K562 (cell line): ENCODE measurements around the gene OR10J5. TPM values are rescaled to one million over a fixed set of nuclear protein-coding genes. Genes with fewer than 3 reads are reported as not detected.
"Not testable (repeated sequence)": the region's sequence is repeated elsewhere in the genome, so short reads cannot be mapped to it uniquely, and the experiment has no call there.

Source experiments
- ATAC-seq: fragments of 200-7000 bp; cut with Tn5 transposase; 3 replicates; pipeline ENCODE4 v1.9.1; 2020; ENCODE audit warnings: moderate library complexity
- BruUV-seq: library from RNA; stranded (reverse); fragments of 400-500 nt; replicated peaks from 2 replicates; lab custom pipeline; 2021; lab: Mats Ljungman, UMichigan
- CTCF ChIA-PET: fragments of 300-600 bp; formaldehyde crosslinking; extraction: SDS; loops from one replicate; lab custom pipeline; 2021; ENCODE audit warnings: low intra/inter-chr PET ratio; lab: Yijun Ruan, JAX
- POLR2A ChIA-PET: fragments of 300-600, 350-650 bp; sonication (Branson Sonifier 250); formaldehyde crosslinking; extraction: SDS; loops from one replicate; lab custom pipeline; 2021; ENCODE audit warnings: antibody characterized with exemption, inconsistent platforms; lab: Yijun Ruan, JAX
- DNase-seq, 4 experiments: peaks; one replicate each; pipeline versions ENCODE4 v3.0.0 to v3.0.0-alpha.2; 2011 to 2018; ENCODE audit warnings: low spot score in 3 of 4, mixed read lengths in 3 of 4; ENCODE audit errors: extremely low read depth in 1 of 4
- FAIRE-seq: peaks from 2 replicates; lab custom pipeline; 2011; peaks lifted over from hg19 to GRCh38; lab: Jason Lieb, UNC
- H2AFZ ChIP-seq: 2 replicates; pipeline ENCODE4 v1.6.0; 2011; ENCODE audit warnings: low read depth, low read length, control low read depth, inconsistent platforms
- H3K27ac ChIP-seq: fragments of 200-600 bp; 3 replicates; pipeline ENCODE4 v1.8.0; 2011; ENCODE audit warnings: low read depth, mild to moderate bottlenecking, control low read depth, inconsistent platforms, low read length, moderate library complexity, mixed read lengths; ENCODE audit errors: extremely low read depth
- H3K27me3 ChIP-seq, 2 experiments: fragments of 300-600 bp in 1 of 2; 2 replicates in 1 of 2; 3 replicates in 1 of 2; pipeline versions ENCODE4 v1.6.0 to v1.8.0; 2011; ENCODE audit warnings: inconsistent platforms in 2 of 2, low read length in 2 of 2, mild to moderate bottlenecking in 1 of 2, mixed read lengths in 1 of 2, moderate library complexity in 1 of 2; ENCODE audit not compliant: control insufficient read depth in 2 of 2, insufficient read depth in 2 of 2
- H3K36me3 ChIP-seq: fragments of 300-600 bp; 3 replicates; pipeline ENCODE4 v1.8.0; 2011; ENCODE audit warnings: mild to moderate bottlenecking, low read length, inconsistent platforms; ENCODE audit not compliant: control insufficient read depth, insufficient read depth
- H3K4me1 ChIP-seq, 2 experiments: fragments of 200-600 bp in 1 of 2; replicated peaks in 1 of 2; 2 replicates in 1 of 2; 3 replicates in 1 of 2; pipeline versions ENCODE4 v1.5.1 to v1.8.0; 2011; ENCODE audit warnings: inconsistent platforms in 2 of 2, low read length in 2 of 2, mild to moderate bottlenecking in 1 of 2, mixed read lengths in 1 of 2, moderate library complexity in 1 of 2; ENCODE audit not compliant: control insufficient read depth in 2 of 2, insufficient read depth in 2 of 2
- H3K4me2 ChIP-seq: 2 replicates; pipeline ENCODE4 v1.6.1; 2011; ENCODE audit warnings: low read length, control low read depth, inconsistent platforms, mixed read lengths; ENCODE audit not compliant: insufficient read depth
- H3K4me3 ChIP-seq: fragments of 200-600 bp; sonication (generic), shearing (Covaris generic); 2 replicates; pipeline ENCODE4 v1.5.1; 2016; ENCODE audit warnings: control low read depth, inconsistent platforms
- H3K79me2 ChIP-seq: fragments of 200-600 bp; 3 replicates; pipeline ENCODE4 v1.8.0; 2011; ENCODE audit warnings: low read length, inconsistent platforms; ENCODE audit not compliant: control insufficient read depth, insufficient read depth
- H3K9ac ChIP-seq, 2 experiments: 2 replicates each; pipeline versions ENCODE4 v1.6.0 to v1.6.1; 2011; ENCODE audit warnings: low read depth in 2 of 2, low read length in 2 of 2, control low read depth in 1 of 2, inconsistent platforms in 1 of 2, mild to moderate bottlenecking in 1 of 2, mixed read lengths in 1 of 2; ENCODE audit not compliant: insufficient read depth in 1 of 2
- H3K9me1 ChIP-seq: one replicate; pipeline ENCODE4 v1.6.0; 2011; ENCODE audit warnings: inconsistent platforms, mild to moderate bottlenecking, low read length, moderate library complexity; ENCODE audit not compliant: control insufficient read depth, insufficient read depth
- H3K9me3 ChIP-seq: replicated peaks from 2 replicates; pipeline ENCODE4 v1.5.1; 2011; ENCODE audit warnings: low read depth, low read length, inconsistent platforms; ENCODE audit not compliant: control insufficient read depth, insufficient read depth
- H4K20me1 ChIP-seq: replicated peaks from 2 replicates; pipeline ENCODE4 v1.6.1; 2011; ENCODE audit warnings: low read length, inconsistent platforms, mixed read lengths; ENCODE audit not compliant: control insufficient read depth, insufficient read depth
- ZNF165 ChIP-seq: fragments of 250-450 bp; sonication (Bioruptor Pico); IDR thresholded peaks from 2 replicates; pipeline ENCODE4 v1.4.0; 2020; ENCODE audit warnings: borderline replicate concordance
- WGBS: fragments of 100-300 bp; shearing (Covaris generic); methylation state at CpG from one replicate; pipeline ENCODE4 v1.1.6; 2016; ENCODE audit warnings: low coverage, mixed read lengths; ENCODE audit not compliant: insufficient coverage; ENCODE audit errors: missing lambda C conversion rate; 5-methylcytosine and 5-hydroxymethylcytosine counted together
- in situ Hi-C: fragments of 300-500 bp; cut with MboI; formaldehyde crosslinking; loops from 4 replicates; pipeline ENCODE4 v1.15.0; 2018; ENCODE audit warnings: inconsistent platforms, mixed read lengths
- intact Hi-C: fragments of 100-400 bp; cut with micrococcal nuclease; formaldehyde crosslinking; loops from 2 replicates; pipeline ENCODE4 v1.14.2; 2022
- polyA plus RNA-seq, 8 experiments: library from polyadenylated mRNA; depleted of rRNA in 4 of 8; stranded (reverse) in 5 of 8; unstranded in 3 of 8; fragments of >200 nt; fragmentation: Nextera tagmentation in 2 of 8; fragmentation: Illumina TruSeq in 1 of 8; extraction: Ambion mirVana in 2 of 8; extraction: Trizol in 1 of 8; gene quantifications; 2 replicates each; pipeline versions ENCODE4 v1.2.1 to v1.2.3, GENCODE V29; 2011 to 2014; ENCODE audit warnings: inconsistent platforms in 1 of 8, missing spikeins in 1 of 8
- total RNA-seq, 7 experiments: library from RNA; depleted of rRNA in 6 of 7; stranded (reverse); fragments of >200 nt in 6 of 7; fragmentation: Illumina TruSeq in 2 of 7; extraction: Trizol in 2 of 7; gene quantifications; 2 replicates each; pipeline versions ENCODE4 v1.2.1 to v1.2.3, GENCODE V29; 2011 to 2021; ENCODE audit warnings: low replicate concordance in 1 of 7

Gene OR10J5
- total and polyA plus RNA-seq, 9 of the 15 experiments (the other 6 are each of a cell fraction or from before 2014, with no cell fraction given) = not detected

DNA sequence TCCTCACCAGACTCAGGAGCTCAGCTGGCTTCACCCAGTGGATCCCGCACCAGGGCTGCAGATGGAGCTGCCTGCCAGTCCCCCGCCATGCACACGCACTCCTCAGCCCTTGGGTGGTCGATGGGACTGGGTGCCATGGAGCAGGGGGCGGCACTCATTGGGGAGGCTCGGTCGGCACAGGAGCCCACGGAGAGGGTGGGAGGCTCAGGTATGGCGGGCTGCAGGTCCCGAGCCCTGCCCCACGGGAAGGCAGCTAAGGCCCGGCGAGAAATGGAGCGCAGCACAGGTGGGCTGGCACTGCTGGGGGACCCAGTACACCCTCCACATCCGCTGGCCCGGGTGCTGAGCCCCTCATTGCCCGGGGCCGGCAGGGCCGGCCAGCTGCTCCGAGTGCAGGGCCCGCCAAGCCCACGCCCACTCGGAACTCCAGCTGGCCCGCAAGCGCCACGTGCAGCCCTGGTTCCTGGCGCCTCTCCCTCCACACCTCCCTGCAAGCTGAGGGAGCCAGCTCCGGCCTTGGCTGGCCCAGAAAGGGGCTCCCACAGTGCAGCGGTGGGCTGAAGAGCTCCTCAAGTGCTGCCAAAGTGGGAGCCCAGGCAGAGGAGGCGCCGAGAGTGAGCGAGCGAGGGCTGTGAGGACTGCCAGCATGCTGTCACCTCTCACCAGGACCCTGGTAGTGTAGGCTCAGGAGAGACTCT, 41.1 kb downstream of the OR10J5 start:
- H3K27ac ChIP-seq, H3K27me3 ChIP-seq, H3K36me3 ChIP-seq, H4K20me1 ChIP-seq, POLR2A ChIA-PET, H3K4me3 ChIP-seq, H3K4me2 ChIP-seq, H3K9me3 ChIP-seq, intact Hi-C loops, in situ Hi-C loops, H3K9ac ChIP-seq, DNase-seq, H2AFZ ChIP-seq, H3K4me1 ChIP-seq, BruUV-seq, ATAC-seq, FAIRE-seq, CTCF ChIA-PET, H3K79me2 ChIP-seq, H3K9me1 ChIP-seq: not testable (repeated sequence)
- WGBS = 2% methylated on average over 19 of the region's 33 CpGs

DNA sequence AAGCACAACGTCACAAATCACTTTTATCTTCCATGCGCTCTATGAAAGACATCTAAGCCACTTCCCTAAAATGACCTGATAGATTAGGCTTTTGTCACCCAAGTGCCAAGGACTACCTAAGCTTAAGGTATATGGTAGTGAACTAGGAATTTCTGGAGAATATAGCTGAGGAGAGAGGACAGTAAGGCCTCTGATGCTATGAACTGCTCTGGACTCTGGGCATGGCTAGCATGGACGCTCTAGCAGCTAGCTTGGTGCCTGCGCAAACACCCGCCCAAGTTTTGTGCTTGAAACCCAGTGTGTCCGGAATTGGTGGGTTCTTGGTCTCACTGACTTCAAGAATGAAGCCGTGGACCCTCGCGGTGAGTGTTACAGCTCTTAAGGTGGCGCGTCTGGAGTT, 42.5 kb downstream of the OR10J5 start:
- CTCF ChIA-PET = no interaction called here
- under 1% methylated on average over 8 of the region's 11 CpGs for WGBS
- H3K4me2 ChIP-seq = no peak overlapping the region
- H3K9me1 ChIP-seq = no peaks in the 10 kb centered on the region
- TF ChIP-seq ZNF165 (CRISPR knock-in tag) = no peak
- no peak for ATAC-seq
- DNase-seq = no peak
- no peaks in the 10 kb centered on the region for H3K27me3 ChIP-seq
- POLR2A ChIA-PET = no interaction called here
- no peaks in the 10 kb centered on the region for H3K9me3 ChIP-seq
- no peak overlapping the region for H3K4me3 ChIP-seq
- no TSS peak for BruUV-seq
- in situ Hi-C loops = no loop called here
- H3K9ac ChIP-seq = no peak overlapping the region
- H3K79me2 ChIP-seq = no peaks in the 10 kb centered on the region
- no peaks in the 10 kb centered on the region for H3K36me3 ChIP-seq
- H2AFZ ChIP-seq = no peak overlapping the region
- no peaks in the 10 kb centered on the region for H4K20me1 ChIP-seq
- no peak overlapping the region for H3K27ac ChIP-seq
- intact Hi-C loops = no loop called here
- no peaks in the 10 kb centered on the region for H3K4me1 ChIP-seq
- no peak for FAIRE-seq
